HG03135 (cell line): ENCODE data around the gene RHO.

Source experiments
- ATAC-seq: cut with Tn5 transposase; IDR thresholded peaks from one replicate; pipeline ENCODE4 v1.9.1; 2021; ENCODE audit warnings: mild to moderate bottlenecking, moderate library complexity; ENCODE audit not compliant: unreplicated experiment

RHO gene

DNA sequence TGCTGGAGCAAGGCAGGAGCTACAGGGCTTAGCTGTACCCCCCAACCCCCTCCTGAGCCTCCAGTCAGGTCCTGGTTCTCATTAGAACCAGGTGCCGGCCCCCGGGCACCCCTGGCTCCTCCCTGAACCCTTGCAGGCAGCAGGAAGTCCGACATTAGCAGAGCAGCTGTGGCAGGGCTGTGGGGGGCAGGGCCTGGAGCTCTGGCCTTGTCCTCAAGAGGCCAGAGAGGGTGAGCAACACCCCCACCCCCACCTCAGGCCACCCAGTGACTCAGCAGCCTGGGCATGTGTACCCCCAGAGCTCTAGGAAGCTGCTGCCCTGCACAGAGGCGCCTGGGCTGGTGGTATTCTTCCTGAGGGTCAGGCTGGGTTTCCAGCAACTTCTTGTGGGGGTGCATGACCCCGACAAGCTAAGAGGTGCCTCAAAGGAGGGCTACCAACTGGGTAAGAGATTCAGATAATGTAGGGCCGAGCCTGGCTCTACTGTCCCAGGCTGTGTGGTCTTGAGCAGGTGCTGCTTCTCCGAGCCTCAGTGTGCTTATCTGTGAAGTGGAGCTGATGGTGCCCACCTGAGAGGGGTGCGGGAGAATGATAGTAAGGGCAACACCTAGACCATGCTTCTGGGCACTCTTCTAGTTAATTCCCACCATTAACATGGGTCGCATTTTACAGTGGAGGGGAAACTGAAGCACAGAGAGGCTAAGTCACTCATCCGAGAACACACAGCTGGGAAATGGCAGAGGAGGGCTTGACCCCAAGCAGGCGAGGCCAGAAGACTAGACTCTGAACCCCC lies 30.5 kb downstream of the RHO start:
- ATAC-seq = no peak

DNA sequence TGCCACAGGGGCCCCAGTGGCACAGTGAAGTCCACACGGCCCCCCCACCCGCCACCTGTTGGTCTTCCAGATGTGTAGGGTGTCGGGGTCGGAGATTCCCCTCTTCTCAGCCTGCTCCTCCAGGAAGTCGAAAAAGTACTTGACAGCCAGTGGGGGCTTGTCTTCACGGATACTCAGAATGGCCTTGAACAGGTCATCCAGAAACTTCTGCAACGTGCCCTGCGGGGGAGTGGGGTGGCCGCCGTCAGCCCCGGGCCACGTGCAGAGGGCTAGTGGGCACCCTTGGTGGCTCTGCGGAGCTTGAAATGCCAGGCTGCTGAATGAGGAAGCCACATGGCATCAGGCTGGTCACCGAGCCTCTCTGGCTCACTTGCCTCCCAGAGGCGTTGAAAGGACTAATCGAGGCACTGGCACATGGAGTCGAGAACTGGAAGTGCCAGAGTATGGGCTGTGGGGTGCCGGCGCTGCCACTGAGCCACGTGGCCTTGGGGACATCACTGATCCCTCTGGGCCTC lies 31.2 kb downstream of the RHO start:
- no peak for ATAC-seq

DNA sequence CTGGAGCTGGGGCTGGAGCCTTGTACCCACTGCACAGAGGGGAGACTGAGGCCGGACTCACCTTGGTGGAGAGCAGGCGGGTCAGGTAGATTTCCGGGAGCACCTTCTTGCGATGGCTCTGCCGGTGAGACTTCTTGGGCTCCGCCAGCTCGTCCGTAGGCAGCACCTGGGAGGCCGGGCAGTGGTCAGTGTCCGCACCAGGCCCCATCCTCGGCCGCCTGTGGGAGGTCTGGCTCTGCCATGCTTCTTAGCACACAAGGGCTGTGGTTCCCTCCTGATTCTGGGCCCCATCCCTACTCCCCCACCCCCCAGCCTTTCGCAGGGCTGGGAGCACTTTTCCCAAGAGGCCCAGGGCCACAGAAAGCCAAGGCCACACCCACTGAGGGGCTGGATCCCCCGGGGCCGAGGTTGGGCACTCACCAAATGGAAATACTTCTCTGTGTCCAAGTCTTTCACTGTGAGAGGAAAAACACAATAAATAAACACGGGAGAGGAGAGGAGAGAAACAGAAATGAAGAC lies 31.9 kb downstream of the RHO start:
- no peak for ATAC-seq

DNA sequence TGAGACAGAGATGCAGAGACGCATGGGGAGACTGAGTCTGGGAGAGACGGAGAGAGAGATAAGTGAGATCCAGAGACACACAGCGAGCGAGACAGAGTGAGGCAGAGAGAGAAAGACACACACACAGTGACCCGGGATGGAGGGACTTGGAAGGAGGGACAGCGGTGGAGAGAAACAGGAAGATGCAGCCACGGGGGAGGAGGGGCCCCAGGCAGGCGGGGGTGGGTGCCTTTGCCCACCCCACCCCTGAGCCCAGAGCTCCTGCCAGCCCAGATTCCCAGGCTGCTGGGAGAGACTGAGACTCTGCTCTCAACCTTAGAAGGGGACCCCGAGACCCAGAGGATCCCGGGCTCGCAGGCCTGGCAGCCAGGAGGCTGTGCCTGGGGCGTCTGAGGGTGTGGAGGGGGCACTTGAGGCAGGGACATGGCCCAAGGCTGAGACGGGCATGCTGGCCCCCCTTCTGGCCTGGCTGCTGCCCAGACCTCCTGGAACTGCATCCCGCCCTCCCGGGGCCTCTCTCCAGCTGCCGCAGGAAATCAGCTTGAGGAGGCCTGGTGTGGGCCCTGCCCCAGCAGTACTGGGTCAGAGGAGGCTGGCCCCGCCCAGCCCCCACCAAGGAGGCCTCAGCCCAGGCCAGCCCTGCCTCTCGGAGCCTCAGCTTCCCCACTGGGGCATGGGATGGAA lies 32.6 kb downstream of the RHO start:
- ATAC-seq = no peak

DNA sequence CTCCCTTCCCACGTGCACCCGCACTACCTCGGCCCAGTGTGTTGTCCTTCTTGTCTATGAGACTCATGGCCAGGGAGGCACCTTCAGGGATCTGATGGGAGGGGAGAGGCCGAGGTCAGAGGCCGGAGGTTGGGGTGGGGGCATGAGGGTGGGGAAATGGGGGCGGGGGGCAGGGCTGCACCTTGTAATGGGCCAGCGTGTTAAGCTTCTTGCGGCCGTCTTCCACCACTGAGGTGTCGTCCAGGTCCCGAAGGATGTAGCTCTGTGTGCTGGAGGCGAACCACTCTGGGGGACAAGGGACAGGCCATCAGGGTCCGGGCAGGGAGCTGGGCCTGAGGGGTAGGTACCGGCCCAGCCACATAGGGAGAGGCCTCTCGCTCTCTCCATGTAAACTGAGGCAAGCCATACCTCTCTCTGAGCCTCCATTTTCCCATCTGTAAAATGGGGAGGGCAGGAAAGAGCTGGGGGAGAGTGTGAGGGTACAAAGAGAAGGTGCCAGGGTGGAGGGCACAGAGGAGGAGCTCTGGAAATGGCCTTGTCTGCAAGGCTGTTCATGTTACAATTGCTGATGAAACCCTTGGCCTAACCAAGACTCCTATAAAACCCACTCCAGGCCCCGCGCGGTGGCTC lies 33.3 kb downstream of the RHO start:
- no peak for ATAC-seq

DNA sequence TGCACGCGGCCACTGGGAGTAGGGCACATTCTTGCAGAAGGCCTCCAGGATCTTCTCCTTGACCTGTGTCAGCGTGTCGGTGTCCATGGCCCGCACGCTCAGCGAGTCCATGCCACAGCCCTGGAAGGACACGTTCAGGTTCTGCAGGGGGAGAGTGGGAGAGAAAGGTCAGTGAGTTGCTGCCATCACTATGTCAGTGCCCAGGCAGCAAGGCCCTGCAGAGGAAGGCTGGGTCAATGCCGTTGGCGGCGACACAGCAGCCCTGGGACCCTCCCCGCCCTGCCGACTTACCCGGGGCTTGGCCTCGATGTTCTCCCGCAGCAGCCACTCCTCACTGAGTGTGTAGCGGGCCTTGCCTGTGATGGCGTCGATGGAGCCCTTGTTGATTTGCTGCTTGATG lies 34.4 kb downstream of the RHO start:
- no peak for ATAC-seq

DNA sequence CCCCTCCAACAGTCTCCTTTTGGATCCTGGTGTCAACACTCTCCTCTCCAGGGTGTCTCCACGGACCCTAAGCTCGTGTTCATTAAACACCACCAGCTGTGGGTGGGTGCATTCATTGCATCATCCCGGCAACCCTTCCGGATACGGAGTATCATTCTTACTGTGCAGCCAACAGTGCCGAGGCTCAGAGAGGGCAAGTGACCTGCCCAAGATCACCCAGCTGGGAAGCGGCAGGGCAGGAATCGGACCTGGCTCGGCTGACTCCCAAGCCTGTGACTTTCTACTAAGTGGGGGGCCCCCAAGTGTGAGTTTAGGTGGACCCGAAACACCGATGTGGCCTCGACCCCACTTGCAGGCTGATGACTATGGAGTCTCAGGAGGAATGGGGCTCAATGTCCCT lies 34.9 kb downstream of the RHO start:
- no peak for ATAC-seq

DNA sequence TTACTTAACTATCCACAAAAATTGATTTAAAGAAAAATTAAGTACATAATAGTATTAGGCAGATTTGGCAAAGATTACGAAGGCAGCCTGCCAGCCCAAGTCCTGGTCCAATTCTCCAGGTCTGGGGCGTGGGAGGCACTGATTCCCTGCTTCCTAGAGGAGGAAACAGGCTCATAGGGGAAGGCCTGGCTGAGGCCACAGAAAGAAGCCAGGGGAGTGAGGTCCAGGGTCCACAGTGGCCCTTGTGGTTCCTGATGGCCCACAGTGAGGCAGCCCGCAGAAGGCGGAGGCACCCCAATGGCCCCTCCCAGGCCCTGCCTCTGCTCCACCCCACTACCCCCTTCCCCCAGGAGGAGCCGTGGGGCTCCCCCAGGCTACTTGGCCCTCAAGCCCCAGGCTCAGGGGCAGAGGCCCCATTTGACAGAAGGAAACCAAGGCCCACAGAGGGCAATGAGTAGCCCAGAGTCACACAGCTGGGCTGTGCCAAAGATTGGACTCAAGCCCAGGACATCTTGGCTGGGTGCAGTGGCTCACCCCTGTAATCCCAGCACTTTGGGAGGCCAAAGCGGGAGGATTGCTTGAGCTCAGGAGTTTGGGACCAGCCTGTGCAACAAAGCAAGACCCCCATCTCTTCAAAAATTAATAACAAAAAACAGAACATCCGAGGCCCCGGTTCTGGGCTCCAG lies 35.6 kb downstream of the RHO start:
- no peak for ATAC-seq

DNA sequence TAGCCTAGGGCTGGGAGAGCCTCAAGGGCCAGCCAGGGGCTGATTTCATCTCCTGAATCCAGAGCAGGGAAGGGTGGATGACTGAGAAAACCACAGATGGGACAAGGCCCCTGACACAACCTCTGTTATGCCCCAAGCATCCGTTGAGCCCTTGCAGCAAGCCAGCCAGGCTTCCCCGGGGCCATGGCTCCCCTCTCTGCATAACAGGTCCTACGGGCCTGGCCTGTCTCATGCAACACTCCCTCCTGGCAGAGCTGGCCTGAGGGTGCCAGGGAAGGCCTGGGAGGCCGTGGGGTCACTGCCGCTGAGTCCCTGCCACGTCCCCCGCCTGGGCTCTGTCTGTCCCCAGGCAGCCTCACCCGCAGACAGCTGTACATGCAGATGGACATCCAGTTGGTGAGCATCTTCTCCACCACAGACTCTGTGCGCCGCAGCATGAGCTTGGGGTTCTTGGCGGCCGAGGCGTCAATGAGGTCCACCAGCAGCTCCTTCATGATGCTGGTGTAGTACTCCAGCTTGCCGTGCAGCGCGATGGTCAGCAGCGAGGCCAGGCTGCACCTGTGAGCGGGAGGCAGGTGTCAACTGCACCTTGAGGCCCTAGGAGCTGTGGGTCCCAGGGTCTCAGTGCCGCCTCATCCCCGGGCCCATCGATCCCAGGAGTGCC lies 36.7 kb downstream of the RHO start:
- no peak for ATAC-seq

DNA sequence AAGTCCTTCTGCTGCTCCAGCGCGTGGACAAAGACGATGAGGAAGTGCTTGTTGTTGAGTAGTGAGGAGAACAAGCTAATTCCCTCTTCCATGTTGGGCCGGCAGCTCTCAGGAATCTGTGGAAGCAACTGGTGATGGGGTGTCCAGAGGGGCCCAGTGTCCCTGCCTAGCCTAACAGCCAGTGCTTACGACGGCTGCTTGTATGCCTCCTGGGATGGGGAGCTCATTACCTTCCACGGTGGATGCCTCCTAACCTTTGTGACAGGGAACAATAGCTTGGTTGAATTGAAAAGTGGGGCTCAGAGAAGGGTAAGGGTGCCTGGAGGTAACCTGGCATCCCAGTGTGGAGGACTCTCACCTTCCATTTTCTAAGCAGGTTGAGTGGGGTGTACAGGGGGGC lies 37.5 kb downstream of the RHO start:
- no peak for ATAC-seq

DNA sequence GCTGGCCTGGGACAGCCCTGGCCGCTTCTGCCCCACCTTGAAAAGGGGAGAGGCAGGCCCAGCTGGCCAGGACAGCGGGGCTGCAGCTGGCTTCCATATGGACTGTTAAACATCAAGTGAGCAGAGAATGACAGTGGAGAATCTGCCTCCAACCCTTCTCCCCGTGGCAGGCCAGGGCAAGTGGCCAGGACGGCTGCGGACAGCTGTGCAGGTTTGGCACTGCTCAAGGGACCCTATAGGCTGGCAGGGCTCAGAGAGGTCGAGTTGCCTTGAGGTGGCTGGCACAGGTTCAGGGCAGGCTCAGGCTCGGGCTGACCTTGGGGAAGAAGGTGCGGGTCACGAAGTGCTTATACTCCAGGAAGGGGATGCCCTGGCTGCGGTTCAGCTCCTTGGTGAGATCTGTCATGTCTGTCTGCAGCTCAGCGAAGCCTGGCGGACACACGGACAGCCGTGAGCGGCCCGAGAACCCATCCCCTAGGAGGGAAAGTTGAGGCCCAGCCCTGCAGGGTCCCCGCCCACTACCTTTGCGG lies 38.8 kb downstream of the RHO start:
- ATAC-seq = no peak

DNA sequence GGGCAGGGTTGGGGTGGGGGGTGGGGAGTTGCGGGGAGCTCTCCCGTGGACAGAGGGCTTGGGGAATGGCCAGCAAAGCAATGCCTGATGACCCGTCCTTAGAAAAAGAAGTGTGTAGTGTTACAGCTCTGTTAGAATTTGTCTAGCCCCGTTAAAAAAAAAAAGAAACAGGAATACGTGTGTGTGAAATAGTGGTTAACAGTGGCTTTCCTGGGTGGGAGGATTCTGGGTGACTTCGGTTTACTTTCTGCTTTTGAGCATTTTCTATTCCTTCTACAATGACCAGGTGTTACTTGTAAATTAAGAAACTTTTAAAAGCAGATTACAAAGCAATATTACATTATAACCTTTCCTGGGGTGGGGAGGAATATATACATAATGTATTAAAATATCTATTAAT lies 39.5 kb downstream of the RHO start:
- no peak for ATAC-seq

DNA sequence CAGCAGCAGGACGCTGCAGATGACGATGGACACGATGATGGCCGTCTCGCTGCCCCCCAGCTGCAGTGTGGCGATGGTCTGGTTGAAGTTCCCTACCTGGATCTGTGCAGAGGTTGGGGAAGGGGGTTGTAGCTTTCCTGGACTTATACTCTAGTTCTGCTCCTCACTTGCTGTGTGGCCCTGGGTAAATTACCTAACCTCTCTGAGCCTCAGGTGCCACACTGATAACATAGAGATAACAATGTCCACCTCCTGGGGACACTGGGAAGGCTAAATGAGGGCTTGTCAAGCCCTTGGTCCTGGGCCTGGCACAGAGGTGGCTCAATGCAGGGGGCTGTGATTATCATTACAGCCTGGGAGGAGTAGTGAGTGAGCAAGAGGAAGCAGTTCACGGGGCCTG lies 41.4 kb downstream of the RHO start:
- no peak for ATAC-seq

DNA sequence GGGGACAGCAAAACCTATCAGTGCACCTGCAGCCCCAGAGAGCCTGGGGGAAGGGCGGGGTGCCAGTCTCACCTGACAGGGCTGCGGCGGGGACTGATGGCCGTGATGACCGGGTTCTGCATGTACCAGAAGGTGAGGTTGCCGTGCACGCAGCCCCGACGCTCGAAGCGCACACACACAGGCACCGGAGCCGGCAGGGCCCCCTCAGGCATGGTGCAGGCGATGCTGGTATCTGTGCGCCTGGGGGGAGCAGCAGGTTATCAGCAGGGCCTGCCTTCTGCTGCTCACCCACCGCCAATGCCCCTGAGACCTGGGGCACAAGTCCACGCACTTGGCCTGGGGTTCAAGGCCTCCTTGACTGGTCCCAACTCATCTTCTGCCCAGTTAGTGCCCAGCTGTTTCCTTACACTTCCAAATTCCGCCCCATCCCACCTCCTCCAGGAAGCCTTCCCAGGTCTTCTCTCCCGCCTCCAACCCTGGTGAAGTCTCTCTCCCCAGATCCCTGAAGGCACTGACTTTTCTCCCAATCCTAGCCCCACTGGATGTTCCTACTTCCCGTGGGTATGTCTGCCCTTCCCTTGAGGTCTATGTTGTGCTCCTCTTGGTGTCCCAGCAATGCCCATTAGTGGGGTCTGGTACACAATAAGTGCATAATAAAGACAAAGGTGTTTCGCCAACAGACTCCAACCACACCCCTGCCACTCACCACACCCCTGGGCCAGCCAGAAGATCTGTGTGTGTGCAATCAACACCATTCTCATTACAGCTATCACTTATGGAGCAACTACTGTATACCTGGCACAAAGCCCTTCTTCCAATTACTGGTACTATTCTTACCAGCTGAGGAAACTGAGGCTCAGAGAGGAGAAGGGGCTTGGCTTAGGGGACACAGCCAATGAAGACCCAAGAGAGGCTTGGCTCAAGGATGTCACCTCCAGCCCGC lies 43.4 kb downstream of the RHO start:
- ATAC-seq = no peak

DNA sequence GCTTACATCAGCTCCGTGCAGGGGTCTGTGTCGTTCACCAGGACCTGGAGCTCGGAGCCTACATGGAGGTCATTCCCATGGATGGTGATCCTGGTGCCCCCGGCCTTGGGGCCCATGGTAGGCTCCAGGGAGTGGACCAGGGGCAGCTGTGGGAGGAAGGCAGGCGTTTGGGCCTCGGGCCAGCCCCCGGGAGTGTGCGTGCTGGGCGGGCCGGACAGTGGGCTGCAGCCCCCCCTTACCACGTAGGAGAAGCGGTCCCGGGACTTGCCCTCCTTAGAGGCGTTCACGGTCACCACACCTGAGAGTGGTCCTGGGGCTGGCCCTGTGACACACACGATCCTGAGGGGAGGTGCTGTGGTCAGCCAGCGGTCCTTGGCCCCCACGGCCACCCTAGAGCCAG lies 44.2 kb downstream of the RHO start:
- ATAC-seq = no peak

DNA sequence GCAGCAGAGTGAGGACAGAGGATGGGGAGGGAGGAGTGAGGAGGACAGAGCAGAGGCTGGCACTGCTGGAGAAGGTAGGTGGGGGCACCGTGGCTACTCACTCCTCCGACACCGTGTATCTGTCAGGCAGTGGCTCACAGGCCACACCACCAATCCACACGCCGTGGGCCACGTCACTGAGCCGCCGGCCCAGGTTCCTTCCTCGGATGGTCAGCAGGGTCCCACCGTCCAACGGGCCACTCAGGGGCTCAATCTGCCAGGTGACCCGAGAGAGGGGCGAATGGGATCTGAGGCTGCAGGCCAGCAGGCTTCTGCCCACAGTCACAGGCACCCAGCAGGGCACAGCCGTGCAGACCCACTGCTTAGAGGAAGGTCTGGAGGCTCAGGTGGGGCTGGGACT lies 45.1 kb downstream of the RHO start:
- ATAC-seq = no peak

DNA sequence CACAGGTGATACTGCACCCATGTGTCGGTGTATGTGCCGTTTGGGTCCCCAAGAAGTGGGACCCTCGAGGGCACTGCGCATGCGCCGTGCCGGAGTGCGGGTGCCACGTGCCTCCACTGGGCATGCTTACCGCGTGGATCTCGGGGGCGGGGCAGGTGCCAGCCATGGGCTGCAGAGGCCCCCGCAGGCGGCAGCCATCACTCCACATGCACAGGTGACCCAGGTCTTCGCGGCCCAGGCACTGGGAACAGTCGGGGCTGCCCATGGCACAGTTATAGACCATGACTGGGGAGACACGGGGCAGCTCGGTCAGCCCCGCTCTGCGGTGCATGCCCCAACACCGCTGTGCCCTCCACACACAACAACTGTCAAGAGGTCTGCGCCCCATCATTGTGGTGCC lies 45.8 kb downstream of the RHO start:
- ATAC-seq = no peak

DNA sequence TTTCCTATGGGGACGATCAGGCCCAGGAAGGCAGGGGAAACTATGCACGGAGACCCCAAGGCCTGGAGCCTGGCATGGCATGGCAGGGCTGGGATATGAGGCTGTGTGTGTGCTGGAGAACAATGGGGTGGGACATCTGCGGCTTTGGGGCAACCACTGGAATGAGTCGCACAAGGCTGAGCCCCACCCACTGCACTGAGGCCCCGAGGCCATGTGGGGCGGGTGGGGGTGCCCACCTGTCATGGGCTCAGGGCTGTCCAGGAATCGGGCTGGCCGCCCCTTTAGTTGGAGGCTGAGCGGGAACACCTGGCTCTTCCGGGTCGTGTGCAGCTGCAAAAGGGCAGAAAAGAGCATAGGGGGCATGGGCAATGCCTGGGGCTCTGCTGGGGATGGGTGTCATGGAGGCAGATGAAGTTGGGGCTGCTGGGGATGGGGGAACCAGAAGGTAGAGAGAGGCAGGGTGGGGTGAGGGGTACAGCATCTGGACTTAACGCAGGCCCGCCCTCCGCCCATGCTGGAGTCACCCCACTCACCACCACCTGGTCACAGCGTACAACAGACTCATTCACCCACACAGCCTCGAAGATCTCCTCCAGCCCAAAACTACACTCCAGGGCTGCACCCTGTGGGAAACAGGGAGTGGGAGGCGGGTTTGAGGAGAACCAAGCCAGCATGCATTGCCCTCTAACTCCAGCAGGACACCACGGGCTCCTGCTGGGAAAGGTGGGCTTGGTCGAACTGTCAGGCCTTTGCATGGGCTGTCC lies 47.0 kb downstream of the RHO start:
- ATAC-seq = no peak

DNA sequence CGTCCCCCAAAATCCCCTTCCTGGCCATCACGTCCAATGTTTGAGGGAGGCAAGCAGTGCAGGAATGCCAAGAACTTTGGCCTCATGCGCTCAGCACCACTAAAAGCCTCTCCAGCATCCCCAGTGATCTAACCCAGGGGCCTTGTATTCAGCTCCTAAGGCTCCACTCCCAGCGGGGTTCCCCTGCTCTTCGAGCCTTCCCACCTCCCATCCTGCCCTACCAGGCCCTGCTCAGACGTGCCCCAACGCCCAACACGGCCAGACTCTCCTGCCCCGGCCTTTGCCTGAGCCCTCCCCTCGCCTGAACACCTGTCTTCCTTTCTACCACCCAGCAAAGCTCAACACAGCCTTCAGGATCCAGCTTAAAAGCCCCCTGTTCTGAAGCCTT lies 47.6 kb downstream of the RHO start:
- ATAC-seq = no peak
